GM10847 (cell line): ENCODE data around the gene RAMP2.

Experiments
- POLR2A ChIP-seq: IDR thresholded peaks from 2 replicates; pipeline ENCODE4 v1.6.1; 2011; ENCODE audit not compliant: insufficient read length; ENCODE audit errors: extremely low read depth

The RAMP2 gene

DNA sequence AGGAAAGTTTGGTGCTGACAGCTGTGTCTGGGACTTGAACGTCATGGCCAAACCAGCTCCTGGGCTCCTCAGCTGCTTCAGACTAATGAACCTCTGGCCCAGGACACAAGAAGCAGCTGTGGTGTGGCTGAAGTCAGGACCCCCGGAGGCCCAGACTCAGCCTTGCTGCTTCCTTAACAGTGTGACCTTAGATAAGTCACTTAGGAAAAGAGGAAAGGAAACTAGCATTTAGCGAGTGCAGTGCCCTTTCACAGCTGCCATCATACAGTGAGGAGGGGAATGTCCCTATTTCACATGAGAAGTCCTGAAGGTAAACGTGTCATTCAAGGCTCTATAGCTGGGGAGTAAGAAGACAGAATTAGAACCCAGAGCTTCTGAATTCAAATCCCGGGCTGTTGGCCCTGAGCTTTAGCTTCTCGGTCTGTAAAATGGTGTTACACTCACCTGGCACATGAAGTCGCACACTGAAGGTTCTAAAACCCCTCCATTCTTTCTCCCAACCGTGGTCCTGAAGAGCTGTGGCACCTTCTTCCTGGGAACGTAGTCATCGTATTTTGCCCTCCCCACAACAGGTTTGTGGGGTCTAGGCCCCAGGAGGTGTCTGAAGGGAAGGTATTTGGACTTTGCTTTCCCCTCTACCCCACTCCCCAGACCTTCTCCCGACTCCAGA, 910 bp upstream of the RAMP2 start:
- TF ChIP-seq POLR2A, result no peak

DNA sequence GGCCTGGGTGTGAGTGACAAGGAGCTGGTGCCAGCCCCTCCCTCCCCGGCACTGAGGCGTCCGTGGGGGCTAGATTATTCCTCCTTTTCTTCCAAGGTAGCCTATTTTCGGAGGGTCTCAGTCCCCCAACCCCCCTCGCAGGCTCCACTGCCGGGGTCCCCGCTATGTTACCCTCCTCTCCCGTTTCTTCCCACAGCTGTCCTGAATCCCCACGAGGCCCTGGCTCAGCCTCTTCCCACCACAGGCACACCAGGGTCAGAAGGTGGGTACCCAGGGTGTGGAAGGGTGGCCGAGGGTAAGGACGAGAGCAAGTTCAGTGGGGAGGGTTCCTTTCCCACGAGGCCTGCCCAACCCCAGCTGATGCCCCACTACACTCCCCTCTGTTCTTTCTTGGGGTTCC, 611 bp downstream of the RAMP2 start:
- no peak for TF ChIP-seq POLR2A

DNA sequence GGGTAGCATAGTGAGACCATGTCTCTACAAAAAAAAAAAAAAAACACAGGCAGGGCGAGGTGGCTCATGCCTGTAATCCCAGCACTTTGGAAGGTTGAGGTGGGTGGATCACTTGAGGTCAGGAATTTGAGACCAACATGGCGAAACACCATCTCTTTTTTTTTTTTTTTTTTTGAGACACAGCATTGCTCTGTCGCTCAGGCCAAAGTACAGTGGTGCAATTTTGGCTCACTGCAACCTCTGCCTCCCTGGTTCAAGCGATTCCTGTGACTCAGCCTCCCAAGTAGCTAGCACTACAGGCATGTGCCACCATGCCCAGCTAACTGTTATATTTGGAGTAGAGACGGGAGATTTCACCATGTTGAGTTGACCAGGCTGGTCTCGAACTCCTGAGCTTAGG, 5.1 kb downstream of the RAMP2 start:
- TF ChIP-seq POLR2A, result no peak

DNA sequence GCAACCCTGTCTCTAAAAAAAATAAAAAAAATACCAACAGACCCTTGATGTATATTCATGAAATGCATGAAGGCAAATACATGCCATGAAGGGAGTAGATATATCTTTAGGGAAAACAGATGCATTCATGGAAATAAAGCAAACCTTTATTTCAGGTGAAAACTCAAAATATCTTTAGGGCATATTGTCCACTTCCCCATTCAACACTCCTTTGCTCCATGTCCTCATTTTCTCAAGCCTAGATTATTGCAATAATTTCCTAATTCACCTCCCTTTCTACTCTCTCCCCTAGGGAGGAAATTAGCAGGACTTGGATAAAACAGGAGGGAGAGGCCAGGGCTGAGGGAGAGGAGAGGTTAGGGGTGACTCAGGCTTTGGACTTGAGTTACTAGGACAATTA, 6.5 kb downstream of the RAMP2 start:
- TF ChIP-seq POLR2A, result no peak

DNA sequence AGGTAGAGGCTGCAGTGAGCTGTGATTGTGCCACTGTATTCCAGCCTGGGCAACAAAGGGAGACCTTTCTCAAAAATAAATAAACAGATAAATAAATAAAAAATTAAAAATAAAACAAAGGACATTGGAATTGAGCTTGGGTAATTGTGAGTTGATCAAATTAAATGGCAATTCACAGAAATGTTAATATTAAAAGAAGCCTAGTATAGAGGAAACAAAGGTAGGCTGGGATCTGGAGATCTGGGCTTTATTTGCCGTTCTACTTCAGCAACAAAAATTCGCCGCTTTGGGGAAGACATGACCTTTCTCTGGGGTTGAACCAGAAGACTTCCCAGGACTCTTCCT, 11.9 kb downstream of the RAMP2 start:
- TF ChIP-seq POLR2A, result no peak

DNA sequence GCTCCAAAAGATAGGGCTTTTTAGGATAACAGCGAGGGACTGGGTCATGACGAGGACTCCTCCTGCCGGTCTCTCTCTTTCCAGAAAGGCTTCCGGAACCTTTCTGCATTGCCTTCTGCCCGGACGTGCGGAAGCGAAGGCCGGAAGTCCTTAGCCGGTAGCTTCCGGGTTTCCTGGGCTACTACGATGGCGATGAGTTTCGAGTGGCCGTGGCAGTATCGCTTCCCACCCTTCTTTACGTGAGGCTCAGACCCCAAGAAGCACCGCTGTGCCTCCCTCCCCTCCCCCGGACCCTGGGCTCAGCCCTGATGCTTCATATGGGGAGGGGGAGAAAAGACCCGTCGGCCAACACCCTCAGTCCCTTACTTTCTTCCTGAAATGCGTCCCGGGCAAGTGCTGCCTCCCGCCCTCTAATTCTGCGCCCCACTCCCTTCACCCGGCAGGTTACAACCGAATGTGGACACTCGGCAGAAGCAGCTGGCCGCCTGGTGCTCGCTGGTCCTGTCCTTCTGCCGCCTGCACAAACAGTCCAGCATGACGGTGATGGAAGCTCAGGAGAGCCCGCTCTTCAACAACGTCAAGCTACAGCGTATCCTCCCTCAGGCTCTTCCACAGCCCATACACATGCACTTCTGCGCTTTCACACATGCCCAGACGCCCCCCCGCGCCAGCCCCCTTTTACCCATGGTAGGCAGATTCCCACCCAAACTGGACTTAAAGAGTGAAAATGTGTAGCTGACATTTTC, 12.4 kb downstream of the RAMP2 start, which contains the start of gene VPS25:
Gene VPS25 (plus strand): TSS at position 160 of the 746 bp plus-strand sequence. CDS start 27 bp downstream, at position 187.
- peak; percentile 86 for TF ChIP-seq POLR2A

DNA sequence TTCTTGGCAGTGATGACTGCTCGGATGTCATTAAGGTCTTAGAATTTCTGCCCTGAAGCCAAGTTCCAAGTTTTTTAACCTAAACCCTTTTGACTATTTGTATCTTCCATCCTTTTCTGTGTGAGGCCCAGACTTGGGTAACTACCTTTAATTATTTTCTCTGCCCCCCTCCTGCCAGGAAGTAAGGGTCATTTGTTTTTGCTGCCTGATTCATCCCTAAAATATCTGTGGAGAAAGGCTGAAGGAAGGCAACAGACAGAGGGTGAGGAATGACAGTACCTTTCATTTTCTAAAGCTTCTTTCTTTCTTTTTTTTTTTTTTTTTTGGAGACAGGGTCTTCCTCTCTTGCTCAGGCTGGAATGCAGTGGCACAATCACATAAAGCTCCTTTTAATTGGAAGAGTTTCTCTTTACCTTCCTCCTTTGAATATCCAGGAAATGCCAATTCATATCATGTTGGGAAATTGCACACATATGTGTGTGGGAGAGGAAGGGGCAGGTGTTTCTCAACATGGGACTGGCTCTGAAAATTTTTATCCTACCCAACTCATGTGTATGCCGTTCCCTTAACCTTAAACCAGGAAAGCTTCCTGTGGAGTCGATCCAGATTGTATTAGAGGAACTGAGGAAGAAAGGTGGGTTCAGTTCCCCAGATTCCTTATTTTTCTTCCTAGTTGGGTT, 13.2 kb downstream of the RAMP2 start:
- TF ChIP-seq POLR2A, result no peak

DNA sequence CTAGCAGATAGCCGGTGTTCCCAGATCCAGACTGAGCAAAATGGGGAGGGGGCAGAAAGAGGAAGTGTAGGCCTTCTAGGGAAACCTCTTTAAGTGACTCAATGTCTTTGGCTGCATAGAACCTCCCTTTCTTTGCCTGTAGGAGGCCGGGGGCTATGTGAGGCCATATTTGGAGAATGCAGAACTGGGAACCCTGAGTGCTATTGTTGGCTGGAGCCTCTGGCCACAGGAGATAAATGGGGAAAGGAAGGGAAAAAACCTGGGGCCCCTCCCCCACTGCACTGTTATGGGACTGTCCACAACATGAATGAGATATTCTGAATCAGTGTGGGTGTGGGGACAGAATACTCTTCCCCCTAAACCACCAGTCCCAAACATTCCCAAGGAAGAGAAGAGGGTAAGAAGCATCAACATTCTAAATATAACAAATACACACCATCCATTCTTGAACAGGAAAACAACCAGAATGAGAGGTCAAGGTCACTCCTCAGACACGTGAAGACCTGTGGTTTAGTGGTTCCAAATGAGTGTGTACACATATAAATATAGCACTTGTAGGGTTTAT, 14.6 kb downstream of the RAMP2 start:
- no peak for TF ChIP-seq POLR2A

DNA sequence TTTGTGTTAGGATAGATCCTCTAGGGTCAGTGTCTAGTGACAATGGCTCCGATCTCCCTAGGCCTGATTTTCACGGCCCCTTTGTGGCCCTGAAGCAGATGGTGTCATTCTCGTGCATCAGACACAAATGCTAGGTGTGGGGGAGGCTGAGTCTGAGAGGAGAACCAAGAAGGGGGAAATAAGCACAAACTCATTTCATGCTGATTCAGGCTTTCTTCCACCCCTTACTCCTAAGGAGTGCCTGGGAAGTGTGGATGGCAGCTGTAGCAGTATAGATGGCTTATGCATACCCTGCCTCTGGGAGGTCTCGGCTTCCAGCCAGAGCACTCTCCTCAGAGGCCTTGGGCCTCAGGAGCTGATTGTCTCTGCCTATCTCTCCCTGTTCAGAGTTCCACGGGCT, 17.5 kb downstream of the RAMP2 start:
- TF ChIP-seq POLR2A, result no peak

DNA sequence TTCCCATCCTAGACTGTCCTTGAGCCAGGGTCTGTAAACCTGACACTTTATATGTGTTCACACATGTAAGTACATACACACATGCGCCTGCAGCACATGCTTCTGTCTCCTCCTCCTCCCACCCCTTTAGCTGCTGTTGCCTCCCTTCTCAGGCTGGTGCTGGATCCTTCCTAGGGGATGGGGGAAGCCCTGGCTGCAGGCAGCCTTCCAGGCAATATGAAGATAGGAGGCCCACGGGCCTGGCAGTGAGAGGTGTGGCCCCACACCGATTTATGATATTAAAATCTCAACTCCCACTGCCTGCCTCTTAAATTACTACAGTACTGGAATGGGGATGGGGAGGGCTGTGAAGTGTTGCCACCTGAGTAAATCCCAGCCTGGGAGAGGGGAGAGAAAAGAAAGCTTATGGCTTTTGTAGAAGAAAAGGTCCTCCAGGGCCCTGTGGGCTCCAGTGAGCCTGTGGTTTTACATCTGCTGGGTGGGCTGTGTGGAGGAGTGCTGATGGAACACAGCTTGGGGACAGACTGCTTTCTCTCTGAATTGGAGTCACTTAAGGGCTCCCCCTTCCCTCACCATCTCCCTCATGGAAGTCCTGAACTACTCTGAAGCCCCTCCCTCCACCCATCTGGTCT, 18.4 kb downstream of the RAMP2 start:
- no peak for TF ChIP-seq POLR2A

DNA sequence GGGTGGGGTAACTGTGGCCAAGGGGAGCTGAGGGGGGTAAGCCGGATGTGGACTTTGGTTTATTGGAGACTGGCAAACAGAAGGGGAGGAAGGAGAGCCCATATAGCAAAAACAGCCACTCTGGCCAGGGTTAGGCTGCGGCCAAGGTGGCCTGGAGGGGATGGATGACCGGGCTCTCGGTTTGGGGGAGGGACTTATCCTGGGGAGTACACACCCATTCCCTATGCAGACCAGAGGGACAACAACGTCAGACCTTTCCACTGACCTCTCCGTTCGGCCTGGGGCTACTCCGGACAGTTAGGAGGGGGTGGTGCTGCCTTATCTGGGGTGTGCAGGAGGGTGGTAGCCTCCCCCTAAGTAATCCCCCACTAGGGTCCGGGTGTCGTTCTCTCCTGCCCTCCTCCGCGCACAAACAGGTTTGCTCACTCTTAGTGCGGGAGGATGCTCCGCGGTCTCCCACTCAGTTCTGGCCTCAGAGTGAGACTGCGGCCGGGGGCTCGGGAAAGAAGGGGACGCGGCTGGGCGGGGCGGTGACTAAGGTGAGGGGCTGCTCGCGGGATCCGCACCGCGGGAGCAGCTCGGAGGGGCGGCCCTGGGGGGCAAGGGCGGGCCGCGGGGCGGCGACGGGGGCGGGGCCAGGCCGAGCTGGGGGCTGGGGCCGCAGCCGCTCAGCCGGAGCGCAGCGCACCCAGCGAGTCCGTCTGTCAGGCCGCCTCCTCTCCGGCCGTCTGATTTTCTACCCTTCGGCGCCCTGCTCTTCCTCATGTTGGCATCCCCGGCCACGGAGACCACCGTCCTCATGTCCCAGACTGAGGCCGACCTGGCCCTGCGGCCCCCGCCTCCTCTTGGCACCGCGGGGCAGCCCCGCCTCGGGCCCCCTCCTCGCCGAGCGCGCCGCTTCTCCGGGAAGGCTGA, 19.2 kb downstream of the RAMP2 start, which contains the start of gene WNK4:
Gene WNK4 (plus strand): TSS at position 675 of the 915 bp plus-strand sequence. CDS start 89 bp downstream, at position 764.
- TF ChIP-seq POLR2A, result no peak

DNA sequence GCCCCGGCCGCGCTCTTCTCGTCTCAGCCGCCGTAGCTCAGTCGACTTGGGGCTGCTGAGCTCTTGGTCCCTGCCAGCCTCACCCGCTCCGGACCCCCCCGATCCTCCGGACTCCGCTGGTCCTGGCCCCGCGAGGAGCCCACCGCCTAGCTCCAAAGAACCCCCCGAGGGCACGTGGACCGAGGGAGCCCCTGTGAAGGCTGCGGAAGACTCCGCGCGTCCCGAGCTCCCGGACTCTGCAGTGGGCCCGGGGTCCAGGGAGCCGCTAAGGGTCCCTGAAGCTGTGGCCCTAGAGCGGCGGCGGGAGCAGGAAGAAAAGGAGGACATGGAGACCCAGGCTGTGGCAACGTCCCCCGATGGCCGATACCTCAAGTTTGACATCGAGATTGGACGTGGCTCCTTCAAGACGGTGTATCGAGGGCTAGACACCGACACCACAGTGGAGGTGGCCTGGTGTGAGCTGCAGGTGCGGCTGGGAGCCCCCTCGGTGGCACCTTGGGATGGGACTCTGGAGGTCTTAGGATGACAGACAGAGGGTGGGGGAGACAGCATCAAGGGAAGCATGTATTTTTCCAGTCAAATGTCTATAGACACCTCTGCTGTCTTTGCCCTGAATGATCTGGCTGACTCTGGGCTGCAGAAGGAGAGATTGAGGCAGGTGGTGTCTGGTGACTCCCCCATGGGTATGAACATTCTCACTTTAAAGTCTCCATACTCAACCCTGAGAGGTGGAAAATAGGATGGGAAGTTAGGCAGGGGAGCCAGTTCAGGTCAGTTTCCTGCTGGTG, 20.0 kb downstream of the RAMP2 start:
- TF ChIP-seq POLR2A, result no peak

DNA sequence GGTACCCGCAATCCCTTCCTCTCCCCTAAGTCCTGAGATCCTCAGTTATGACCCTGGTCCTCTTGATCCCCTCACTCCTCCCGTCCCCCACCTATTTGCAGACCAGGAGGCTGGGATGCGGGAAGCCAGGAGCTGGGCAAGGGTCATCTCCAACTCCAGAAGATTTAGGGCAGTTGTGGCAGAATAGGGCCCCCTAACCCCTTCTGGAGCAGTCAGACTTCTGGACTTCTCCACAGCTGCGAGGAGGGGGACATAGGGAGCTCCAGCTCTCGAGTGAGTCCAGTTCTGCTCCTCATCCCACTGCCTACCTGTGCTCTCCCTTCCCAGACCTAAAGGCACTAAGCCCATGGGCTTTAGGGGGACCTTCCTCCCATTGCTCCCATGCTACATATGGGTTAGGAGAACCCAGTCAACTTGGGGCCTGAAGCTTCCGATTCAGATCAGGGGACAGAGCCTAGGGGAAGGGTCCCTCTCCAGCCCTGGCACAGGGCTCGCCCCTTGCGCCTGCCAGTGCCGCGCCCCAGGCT, 20.7 kb downstream of the RAMP2 start:
- TF ChIP-seq POLR2A, result no peak

DNA sequence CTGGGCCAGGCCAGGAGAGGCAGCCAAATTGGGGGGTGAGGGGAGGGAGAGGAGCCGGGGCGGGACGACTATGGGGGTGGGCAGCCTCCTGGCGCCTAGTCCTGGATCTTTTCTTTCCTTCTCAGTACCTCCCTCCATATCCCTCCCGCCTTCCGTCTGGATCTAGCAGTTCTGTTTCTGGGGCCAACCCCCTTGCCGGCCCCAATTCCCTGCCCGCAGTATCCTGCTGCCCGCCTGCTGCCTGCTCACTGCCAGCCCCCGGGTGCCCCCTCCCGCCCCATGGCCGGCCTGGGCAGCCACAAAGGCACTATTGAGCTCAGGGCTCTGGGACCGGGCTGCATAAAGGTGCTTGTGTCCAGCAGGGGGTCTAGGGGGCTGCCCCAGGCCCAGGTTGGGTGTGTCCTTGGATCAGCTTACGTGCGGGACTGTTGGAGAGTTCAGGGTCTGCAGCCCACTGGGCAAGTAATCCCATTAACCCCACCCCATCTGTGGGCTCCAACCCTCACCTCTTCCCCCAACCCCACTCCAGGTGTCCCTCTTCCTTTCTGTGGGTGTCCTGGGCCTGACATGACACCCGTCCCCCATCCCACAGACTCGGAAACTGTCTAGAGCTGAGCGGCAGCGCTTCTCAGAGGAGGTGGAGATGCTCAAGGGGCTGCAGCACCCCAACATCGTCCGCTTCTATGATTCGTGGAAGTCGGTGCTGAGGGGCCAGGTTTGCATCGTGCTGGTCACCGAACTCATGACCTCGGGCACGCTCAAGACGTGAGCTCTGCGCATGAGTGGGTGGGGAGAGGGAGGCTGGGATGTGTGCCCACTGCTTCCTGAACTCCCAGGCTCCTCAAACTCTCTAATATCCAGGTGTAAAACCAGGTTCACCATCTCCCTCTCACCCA, 21.4 kb downstream of the RAMP2 start:
- no peak for TF ChIP-seq POLR2A
